PC-9 (cell line): ENCODE results near the gene CD63. TPM values are rescaled to one million over a fixed set of nuclear protein-coding genes. Genes with fewer than 3 reads are reported as not detected.

Experiments
- BruUV-seq: library from RNA; stranded (reverse); fragments of 400-500 nt; replicated peaks from 2 replicates; lab custom pipeline; 2021; lab: Mats Ljungman, UMichigan
- CTCF ChIA-PET: fragments of 300-600 bp; sonication (Branson Sonifier 250); formaldehyde crosslinking; loops from one replicate; lab custom pipeline; 2022; ENCODE audit warnings: antibody characterized with exemption; lab: Charles Lee
- POLR2A ChIA-PET: fragments of 300-600 bp; sonication (Branson Sonifier 250); formaldehyde crosslinking; loops from one replicate; lab custom pipeline; 2022; ENCODE audit warnings: antibody characterized with exemption; ENCODE audit not compliant: unreplicated experiment; lab: Charles Lee
- DNase-seq, 2 experiments: peaks; one replicate each; pipeline versions ENCODE4 v3.0.0 to v3.0.0-alpha.2; 2015 to 2022; ENCODE audit warnings: mixed read lengths in 1 of 2
- H2AFZ ChIP-seq: fragments of 200-600 bp; sonication (generic); 2 replicates; pipeline ENCODE4 v1.8.1; 2017; ENCODE audit warnings: antibody characterized with exemption
- H3F3A ChIP-seq: fragments of 200-600 bp; sonication (generic); 2 replicates; pipeline ENCODE4 v1.8.1; 2017; ENCODE audit warnings: antibody characterized with exemption, mild to moderate bottlenecking, low read depth; ENCODE audit not compliant: insufficient read depth
- H3K27ac ChIP-seq: fragments of 200-600 bp; sonication (generic); 2 replicates; pipeline ENCODE4 v1.6.1; 2016; ENCODE audit warnings: mixed run types
- H3K27me3 ChIP-seq: fragments of 200-600 bp; sonication (generic); 2 replicates; pipeline ENCODE4 v1.6.1; 2016; ENCODE audit warnings: low read depth, mixed run types; ENCODE audit not compliant: insufficient read depth
- H3K36me3 ChIP-seq: fragments of 200-600 bp; sonication (generic); 2 replicates; pipeline ENCODE4 v1.6.1; 2016; ENCODE audit warnings: low read depth, mixed run types
- H3K4me1 ChIP-seq: fragments of 200-600 bp; sonication (generic); replicated peaks from 2 replicates; pipeline ENCODE4 v1.6.1; 2016; ENCODE audit warnings: mixed run types; ENCODE audit not compliant: insufficient read depth
- H3K4me2 ChIP-seq: fragments of 200-600 bp; sonication (generic); 2 replicates; pipeline ENCODE4 v1.6.1; 2017; ENCODE audit warnings: mixed run types
- H3K4me3 ChIP-seq: fragments of 200-600 bp; sonication (generic); 2 replicates; pipeline ENCODE4 v1.6.1; 2016; ENCODE audit warnings: mixed run types
- H3K79me2 ChIP-seq: fragments of 200-600 bp; sonication (generic); 2 replicates; pipeline ENCODE4 v1.6.1; 2017; ENCODE audit warnings: low read depth, mixed run types
- H3K9me2 ChIP-seq: fragments of 200-600 bp; sonication (generic); 2 replicates; pipeline ENCODE4 v1.8.1; 2017; ENCODE audit warnings: mild to moderate bottlenecking; ENCODE audit not compliant: insufficient read depth
- H3K9me3 ChIP-seq: fragments of 200-600 bp; sonication (generic); 2 replicates; pipeline ENCODE4 v1.8.1; 2016; ENCODE audit warnings: low read depth; ENCODE audit not compliant: insufficient read depth
- H4K20me1 ChIP-seq: fragments of 200-600 bp; sonication (generic); 2 replicates; pipeline ENCODE4 v1.8.1; 2017; ENCODE audit not compliant: insufficient read depth
- CTCF ChIP-seq: fragments of 200-600 bp; sonication (generic); conservative IDR thresholded peaks from 2 replicates; pipeline ENCODE4 v1.6.1; 2017; ENCODE audit warnings: mixed run types, antibody characterized with exemption, mild to moderate bottlenecking, moderate library complexity
- EZH2 ChIP-seq: fragments of 200-600 bp; sonication (generic); IDR thresholded peaks from 2 replicates; pipeline ENCODE4 v1.8.0; 2017; ENCODE audit warnings: antibody characterized with exemption, low read depth
- intact Hi-C: fragments of 100-400 bp; cut with micrococcal nuclease; formaldehyde crosslinking; loops from one replicate; pipeline ENCODE4 v1.10.0; 2022; ENCODE audit not compliant: unreplicated experiment
- total RNA-seq: library from RNA; stranded (reverse); gene quantifications from 2 replicates; pipeline ENCODE4 v1.2.3, GENCODE V29; 2021

Gene CD63
- total RNA-seq, 1 experiment from 2014 or later: 434 TPM

GRCh38 chr12:55687746-55688145 is 41.1 kb downstream of the CD63 start:
- no peak overlapping the region for H3K4me2 ChIP-seq
- no peaks in the 10 kb centered on the region for H3K9me3 ChIP-seq
- intact Hi-C loops: no loop called here
- H3K4me1 ChIP-seq: no peaks in the 10 kb centered on the region
- peaks cover 52% of the 10 kb centered on the region for H3K27me3 ChIP-seq
- CTCF ChIA-PET: no interaction called here
- no peaks in the 10 kb centered on the region for H3K9me2 ChIP-seq
- no TSS peak for BruUV-seq
- no peak overlapping the region for H3K4me3 ChIP-seq
- no peaks in the 10 kb centered on the region for H4K20me1 ChIP-seq
- H3K36me3 ChIP-seq: no peaks in the 10 kb centered on the region
- DNase-seq: no peak
- H3F3A ChIP-seq: no peaks in the 10 kb centered on the region
- no peak for TF ChIP-seq CTCF
- no peak overlapping the region for H2AFZ ChIP-seq
- no peaks in the 10 kb centered on the region for H3K79me2 ChIP-seq
- POLR2A ChIA-PET: no interaction called here
- no peak overlapping the region for H3K27ac ChIP-seq

GRCh38 chr12:55686366-55687010 is 42.3 kb downstream of the CD63 start:
- Histone ChIP-seq H2AFZ (no peak overlapping the region), H4K20me1 (no peaks in the 10 kb centered on the region), H3K9me3 (no peaks in the 10 kb centered on the region), H3K79me2 (no peaks in the 10 kb centered on the region), H3F3A (no peaks in the 10 kb centered on the region), H3K4me3 (no peak overlapping the region), H3K27ac (no peak overlapping the region), H3K4me2 (no peak overlapping the region), H3K4me1 (no peaks in the 10 kb centered on the region), H3K36me3 (no peaks in the 10 kb centered on the region), H3K9me2 (no peaks in the 10 kb centered on the region), H3K27me3 (peaks cover 63% of the 10 kb centered on the region)
- intact Hi-C loops: no loop called here
- TF ChIP-seq CTCF: no peak
- no peak for TF ChIP-seq EZH2
- CTCF ChIA-PET: interaction anchor here (0.7 kb wide), 1 partner anchor 34 kb away, joined by 6 read pairs; no protein-coding TSS in a partner anchor
- POLR2A ChIA-PET: no interaction called here
- DNase-seq: no peak
- no TSS peak for BruUV-seq

GRCh38 chr12:55685671-55686070 is 43.1 kb downstream of the CD63 start:
- ChIA-PET CTCF (no interaction called here), POLR2A (interaction anchor here (0.6 kb wide), 1 partner anchor 8 kb away, joined by 5 read pairs; no protein-coding TSS in a partner anchor)
- no TSS peak for BruUV-seq
- no peaks in the 10 kb centered on the region for H4K20me1 ChIP-seq
- H3F3A ChIP-seq: no peaks in the 10 kb centered on the region
- H3K36me3 ChIP-seq: no peaks in the 10 kb centered on the region
- intact Hi-C loops: no loop called here
- no peaks in the 10 kb centered on the region for H3K9me2 ChIP-seq
- no peaks in the 10 kb centered on the region for H3K79me2 ChIP-seq
- TF ChIP-seq EZH2 (no peak), CTCF (no peak)
- H3K9me3 ChIP-seq: no peaks in the 10 kb centered on the region
- peaks cover 64% of the 10 kb centered on the region for H3K27me3 ChIP-seq
- no peak overlapping the region for H3K4me3 ChIP-seq
- no peak overlapping the region for H3K4me2 ChIP-seq
- H3K27ac ChIP-seq: no peak overlapping the region
- H2AFZ ChIP-seq: no peak overlapping the region
- no peak for DNase-seq
- H3K4me1 ChIP-seq: no peaks in the 10 kb centered on the region
